GM19463 (cell line): ENCODE results near the gene RIPK4.
"Not testable (repeated sequence)": the region's sequence is repeated elsewhere in the genome, so short reads cannot be mapped to it uniquely, and the experiment has no call there.

Source experiments
- ATAC-seq: cut with Tn5 transposase; IDR thresholded peaks from one replicate; pipeline ENCODE4 v1.9.1; 2021; ENCODE audit warnings: mild to moderate bottlenecking, moderate library complexity; ENCODE audit not compliant: unreplicated experiment

Gene RIPK4

DNA sequence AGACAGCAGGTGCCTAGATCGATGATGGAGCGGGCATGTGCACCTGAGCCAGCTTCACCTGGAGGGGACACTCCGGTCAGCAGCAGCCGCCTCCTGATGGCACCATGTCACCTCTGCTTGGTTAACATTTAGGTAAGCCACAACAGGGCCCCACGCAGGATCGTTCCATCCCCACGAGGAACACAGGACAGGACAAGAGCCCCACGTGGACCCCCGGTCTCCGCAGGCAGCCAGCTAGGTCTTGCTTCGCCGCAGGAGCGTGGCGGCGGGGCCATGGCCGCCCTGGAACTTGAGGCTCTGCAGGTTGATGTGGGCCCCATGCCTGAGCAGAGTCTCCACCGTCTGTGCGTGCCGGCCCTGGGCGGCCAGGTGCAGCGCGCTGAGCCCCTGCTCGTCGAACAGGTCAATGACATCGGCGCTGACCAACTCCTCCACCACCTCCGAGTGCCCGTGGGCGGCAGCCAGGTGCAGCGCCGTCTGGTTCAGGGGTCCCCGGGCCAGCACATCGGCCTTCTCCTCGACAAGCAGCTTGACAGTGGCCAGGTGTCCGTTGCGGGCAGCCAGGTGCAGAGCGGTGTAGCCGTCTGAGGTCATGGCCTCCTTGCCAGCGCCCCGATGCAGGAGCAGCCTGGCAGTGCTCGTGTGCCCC, 26.1 kb downstream of the RIPK4 start:
- ATAC-seq, result no peak

DNA sequence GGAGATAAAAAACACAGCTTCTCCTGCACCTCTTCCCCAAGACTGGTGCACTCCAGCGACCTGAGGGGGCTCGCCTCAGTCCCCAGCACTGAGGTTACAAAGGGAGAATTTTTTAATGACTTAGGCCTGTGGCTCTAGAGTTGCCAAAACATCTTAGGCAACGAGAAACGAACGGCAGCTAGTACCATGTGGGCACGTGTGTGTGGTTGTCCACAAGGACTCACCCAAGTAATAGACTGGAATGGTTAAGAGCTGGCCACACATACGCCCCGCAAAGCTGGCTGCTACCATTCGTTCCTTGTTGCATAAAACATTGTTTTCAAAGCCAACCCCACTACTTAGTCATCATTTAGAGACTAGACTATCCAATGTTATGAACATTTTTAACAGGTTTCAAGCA, 26.9 kb downstream of the RIPK4 start:
- ATAC-seq, result no peak

DNA sequence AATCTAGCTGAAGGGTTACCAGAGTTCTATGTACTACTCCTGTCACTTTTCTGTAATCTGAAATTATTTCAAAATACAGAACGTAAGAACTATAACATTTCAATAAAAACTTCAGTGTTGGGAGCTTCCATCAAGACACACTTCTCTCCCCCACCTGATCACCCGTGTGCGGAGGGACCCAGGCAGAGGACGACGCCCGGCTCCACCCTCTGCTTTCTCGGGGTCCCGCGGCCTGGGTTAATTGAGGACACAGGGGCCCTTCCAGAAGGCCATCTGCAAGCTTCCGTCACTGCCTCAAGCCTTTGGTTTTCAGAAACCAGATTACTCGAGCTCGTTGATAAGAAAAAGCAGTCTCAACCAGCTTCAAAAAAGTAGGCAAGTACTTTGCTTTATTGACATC, 27.8 kb downstream of the RIPK4 start:
- no peak for ATAC-seq

DNA sequence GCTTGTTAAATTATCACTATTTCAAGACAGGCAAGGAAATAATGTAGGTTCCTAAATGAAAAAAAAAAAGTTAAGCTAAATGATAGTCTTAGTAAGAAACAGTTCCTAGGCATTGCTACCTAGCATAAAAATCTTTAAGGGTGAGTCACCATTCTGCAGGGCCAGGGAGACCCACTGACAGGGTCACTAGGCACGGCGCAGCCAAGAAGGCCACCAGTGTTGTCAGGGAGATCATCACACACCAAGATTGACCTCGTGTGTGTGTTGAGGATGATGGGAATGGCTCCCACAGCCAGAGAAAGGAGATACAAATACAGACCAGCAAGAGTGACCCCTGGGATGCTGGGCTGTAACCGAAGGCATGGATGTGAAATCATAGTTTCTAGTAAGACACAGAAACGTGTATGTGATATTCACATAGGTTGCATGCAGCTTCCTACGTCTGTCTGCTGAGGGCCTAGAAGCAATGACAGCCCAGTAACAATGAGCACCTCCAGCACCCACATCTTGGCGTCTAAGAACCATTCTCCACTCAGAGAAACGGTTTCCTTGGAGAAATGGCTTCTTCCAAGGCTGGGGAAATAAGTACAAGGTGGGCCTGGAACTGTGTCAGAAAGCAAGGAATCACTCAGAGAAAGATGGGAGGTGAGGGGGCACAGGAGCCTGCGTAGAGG, 29.1 kb downstream of the RIPK4 start:
- ATAC-seq, result no peak

DNA sequence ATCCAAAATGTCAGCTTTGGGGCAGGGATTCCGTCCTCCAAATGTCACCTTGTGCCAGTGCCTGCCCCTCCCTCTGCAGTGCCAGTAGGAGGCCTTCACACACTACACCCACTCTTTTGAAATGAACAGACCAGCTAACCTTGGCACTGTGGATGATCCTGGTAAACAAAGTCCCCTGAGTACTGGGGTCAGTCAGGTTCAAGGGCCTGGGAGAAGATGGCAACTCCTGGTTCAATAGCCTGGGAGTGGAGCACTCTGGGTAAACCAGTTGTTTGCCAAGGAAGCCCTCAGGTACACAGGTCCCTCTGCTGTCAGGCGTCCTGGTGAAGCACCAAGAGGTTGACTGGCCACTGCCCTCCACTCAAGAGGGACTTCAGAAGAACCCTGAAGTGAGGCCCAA, 30.4 kb downstream of the RIPK4 start:
- no peak for ATAC-seq

DNA sequence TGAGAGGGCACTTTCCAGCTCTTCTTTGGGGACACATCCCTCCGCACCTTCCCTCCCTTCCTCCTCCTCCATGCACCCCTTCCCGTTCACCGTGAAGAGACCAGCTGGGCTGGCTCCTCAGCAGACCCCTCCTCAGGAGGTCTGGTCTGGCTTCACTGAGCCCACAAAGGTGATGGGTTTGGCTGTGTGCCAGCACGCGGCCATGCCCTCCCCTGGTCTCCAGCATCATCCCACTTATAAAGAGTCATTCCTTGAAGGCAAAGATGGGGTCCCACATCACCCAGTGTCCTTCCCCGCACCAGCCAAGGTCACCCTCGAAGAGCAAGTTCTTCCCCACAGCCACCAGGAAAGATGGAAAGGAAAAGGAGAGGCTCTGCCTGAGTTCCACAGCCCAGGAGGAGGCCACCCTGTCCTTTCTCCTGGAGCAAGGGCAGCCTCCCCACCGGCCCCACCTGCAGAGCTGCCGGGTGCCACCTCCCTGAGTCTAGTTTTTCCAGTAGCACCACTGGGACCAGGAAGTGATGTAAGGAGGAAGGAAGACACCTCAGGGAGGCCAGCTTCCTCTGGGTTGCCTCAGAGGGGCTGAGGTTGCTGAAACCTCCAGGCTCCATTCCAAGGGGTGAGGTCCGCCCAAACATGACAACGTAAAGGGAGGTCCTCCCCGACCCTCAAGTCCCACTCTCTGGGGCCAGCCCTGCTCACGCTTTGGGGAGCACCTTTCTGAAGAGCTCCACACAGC, 32.7 kb downstream of the RIPK4 start:
- no peak for ATAC-seq

DNA sequence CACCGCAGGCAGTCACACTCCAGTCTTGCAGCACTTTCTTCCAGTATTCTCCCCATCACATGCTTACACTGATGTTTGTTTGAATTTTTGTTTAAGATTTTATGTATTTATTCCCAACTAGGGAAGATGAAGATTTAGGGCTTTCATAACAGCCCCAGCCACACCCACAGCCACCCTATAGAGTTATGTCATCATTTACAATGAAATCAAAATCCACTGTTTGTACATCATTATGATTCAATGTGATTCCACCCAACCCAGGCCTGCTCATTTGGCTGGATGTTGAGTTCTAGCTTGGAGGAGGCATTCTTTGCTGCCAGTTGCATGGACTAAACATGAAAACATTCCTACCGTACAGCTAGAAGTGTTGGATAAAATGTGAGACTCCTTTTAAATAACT, 35.8 kb downstream of the RIPK4 start:
- no peak for ATAC-seq

DNA sequence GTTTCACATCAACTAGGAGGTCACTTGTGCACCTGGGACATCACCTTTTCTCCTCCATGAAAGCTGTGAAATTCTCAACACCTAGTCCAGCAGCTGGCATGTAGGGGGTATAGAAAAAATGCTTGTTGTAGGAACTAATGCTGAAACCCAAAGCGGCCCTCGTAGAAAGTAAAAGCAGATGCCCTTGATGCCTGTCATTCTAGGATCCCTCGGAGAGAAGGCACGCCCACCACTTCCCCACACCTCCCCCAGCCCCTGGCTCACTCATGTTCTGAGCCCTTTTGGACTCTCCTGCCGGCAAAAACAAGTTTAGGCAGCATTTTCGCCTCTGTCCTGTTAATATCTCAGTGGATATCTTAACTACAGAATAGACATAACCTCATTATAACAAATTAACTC, 36.5 kb downstream of the RIPK4 start:
- no peak for ATAC-seq

DNA sequence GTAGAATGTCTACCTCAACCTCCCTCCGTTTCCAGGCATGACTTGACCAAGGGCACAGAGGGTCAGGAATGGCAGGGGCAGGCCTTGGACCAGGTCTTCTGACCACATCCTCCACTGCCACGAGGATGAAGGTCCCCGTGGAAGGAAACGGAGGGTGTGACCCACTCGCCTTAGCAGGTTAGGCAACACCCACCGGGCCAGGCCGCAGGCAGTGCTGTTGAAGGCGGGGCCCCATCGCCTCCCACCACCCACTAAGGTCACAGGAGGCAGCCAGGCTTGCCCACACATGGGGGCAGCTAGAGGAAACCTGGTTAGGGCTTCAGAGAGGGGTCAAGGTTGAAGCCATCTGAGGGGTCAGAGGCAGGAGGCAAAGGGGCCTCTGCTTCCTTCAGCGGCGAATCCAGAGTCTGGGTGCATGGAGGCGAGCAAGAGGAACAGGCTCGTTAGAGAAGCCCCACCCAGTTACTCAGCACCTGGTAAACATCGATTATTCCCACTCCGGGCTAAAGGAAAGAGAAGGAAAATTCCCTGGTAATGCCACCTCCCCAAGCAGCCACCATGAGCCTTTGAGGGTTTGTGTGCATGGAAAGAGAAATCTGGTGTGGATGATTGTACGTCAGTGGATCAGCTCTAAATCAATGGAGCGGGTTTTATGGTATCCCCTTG, 37.0 kb downstream of the RIPK4 start:
- no peak for ATAC-seq

DNA sequence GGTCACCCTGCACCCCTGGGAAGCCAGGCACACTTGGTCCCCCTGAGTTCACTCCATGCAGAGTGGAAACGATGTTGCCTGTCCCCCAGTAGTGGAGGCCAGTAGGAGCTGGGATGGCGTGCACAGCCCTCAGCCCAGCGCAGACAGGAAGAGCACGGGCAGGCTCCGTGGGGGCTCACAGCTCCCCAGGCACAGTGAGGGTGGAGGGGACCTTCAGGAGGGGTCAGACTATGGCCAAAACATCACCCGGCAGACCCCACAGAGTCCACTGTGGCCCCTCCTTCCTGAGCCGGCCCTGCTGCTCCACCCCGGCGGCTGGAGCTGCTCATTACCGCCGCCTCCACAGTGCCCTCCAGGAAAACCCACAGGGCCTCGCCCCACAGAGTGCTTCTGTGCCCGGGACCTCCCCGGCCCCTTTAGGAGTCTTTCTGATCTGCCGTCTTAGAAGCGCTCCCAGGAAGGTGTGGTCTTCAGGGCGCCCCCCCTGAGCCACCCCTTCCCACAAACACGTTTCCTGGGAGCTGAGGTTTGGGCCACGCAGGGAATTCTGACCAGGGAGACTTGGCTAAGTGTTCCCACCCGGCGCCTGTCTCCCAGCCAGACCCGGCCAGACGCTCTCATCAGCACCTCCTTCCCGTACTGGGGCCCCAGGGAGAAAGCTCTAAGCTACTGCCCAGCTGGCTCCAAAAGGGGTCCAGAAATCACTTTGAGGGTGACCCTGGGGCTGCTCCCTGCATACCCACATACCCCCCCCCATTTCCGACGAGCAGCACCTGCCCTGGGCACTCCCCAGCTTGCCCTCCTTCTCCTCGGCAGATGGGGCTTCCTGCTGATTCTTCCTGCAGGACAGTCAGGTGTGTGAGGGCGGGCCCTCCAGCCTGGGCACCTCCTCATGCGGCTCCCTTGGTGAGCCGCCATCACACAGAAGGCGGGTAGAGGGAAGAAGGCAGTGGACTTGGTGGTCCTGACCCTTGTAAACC, 38.8 kb downstream of the RIPK4 start:
- no peak for ATAC-seq

DNA sequence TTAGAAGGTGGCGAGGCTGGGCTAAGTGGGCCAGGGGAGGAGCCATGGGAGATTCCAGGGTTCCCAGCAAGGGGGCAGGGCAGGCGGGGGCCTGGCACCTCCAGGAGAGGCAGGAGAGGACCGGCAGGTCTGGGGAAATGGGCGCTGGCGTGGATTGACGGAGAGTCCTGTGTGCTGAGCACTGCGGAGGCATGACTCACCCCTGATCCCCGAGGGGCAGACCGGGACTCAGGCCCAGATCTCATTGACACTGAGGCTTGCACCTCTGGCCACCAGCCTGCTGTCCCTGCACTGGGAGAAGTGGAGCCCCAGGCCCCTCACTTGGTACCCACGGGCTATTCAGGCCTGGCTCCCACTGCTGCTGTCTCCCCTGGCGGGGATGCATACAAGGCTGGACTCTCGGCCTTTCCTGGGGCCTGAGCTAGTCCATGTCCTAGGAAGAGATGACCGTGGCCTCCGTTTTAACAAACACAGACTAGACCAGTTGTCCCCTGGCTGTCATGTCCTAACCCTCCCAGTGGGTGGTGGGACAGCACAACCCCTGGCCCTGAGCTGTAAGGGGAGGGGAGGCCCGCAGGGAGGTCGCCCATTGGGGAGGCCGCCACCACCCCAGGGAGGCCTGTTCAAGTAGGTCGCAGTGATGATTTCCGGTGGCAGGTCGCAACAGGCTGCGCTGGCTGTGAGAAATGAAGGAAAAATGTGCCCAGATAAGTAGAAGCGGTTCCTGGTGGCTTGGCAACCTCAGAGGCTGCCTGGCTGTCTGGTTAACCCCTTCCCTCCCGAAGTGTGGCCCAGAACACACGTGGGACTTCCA, 39.7 kb downstream of the RIPK4 start:
- ATAC-seq, result no peak

DNA sequence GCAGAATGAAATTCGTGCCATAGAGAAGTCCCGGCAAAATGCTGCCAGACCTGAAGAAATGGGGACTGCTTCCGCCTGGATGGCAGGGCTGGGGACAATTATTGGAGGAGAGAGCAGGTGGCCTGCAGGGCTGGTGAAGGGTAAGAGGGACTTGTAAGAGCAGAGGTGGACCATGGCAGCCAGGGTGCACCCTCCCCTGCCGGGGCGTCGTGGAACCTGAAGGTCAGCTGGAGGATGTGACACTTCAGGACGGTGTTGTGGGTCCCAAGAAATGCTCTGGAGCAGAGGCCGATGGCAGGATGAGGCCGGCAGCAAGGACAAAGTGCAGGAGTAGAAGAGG, 40.3 kb downstream of the RIPK4 start:
- ATAC-seq, result no peak

DNA sequence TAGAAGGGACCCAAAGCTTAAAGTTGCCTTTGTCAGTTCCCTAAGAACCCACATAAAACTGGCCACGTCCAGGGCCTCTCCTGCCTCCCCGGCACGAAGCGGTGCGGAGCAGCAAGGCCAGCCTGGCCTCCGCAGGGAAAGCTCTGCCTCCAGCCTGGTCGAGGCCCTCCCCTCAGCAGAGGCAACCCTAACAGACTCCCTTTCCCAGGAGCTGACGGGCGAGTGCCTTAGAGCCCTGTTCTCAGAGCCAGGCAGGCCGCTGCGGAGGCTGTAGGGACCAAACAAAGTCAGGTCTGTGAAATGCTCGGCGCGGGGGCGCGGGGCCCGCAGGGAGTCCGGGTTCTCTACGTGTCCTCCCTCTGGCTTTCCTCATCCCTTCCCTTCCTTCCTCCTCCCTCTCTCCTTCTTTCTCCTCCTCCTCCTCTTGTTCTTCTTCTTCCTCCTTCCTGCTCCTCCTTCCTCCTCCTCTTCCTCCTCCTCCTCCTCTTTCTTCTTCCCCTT, 40.7 kb downstream of the RIPK4 start:
- no peak for ATAC-seq

DNA sequence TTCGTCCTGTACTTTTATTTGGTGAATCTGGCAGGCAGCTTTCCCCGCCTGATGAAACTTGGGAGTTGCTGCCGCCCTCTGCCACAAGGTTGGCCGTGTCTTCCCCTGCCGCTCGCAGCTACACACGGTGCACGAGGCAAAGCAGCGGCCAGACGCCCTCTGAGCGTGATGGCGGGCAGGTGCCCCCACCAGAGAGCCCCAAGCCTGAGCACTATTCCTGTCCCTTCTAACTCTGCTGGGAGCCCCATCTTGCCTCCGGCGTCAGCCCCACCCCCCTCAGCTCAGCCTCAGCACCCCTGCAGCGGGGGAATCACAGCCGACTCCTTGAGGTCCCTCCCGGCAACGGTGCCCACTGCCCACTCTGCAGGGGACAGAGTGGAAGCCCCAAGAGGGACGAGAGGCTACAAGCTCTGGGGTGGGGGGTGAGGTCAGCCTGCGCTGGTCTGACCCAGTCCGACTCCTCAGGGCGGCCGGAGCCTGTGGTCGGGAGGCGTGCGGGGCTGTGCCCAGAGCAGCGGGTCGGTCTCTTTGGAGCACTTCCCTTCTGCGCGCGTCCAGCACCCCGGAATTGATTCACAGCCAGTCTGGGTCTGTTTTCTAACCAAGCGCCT, 41.3 kb downstream of the RIPK4 start:
- ATAC-seq, result no peak

DNA sequence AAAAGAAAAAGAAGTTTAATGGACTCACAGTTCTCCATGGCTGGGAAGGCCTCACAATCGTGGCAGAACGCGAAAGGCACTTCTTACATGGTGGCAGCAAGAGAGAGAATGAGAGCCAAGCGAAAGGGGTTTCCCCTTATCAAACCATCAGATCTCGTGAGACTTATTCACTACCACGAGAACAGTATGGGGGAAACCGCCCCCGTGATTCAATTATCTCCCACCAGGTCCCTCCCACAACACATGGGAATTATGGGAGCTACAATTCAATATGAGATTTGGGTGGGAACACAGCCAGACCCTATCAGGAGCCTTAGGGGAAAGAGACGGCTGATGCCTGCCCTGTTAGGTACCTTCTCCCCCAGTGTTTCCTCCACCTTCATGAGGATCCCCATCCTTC, 43.0 kb downstream of the RIPK4 start:
- ATAC-seq, result not testable (repeated sequence)

DNA sequence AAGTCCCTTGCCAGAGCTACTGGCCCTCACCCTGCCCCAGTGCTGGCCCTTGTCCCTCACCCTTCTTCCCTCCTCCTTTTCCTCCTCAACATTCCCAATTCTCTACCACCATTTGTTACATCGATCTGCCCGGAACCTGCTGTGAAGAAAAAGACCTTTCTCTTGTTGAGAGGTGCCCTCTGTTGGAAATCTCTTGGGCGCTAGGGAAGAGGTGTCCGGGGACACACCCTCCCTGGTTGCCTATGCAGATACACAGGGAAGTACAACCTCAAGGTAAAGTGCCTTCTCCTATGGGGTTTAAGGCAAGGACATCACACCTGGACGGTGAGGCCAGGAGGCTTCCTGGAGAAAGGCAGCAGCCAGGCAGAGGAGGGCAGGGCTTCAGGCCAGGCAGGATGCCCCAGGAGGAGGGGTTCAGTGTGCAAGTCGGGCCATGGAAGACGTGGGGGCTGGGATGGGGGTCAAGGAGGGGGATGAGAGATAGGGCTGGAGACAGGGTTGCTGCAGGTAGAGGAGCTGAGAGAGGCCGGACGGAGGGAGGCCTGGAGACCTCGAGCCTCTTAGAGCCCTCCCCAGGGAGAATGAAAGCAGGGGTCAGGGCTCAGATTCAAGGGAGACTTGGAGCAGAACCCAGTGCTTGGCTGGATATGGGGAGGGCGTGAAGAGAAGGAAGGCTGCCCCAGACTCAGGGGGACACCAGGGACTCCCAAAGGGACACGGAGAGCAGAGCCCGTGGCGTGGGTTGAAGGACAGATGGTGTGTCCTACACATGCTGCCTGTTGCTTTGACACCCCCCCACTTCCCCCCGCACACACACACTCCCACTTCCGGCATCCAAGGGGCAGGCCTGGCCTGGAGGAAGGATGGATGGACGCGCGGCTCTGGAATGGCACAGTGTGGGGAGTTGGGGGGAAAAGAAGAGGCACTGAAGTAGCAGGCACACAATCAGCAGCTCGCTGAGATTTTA, 44.5 kb downstream of the RIPK4 start:
- ATAC-seq, result no peak

DNA sequence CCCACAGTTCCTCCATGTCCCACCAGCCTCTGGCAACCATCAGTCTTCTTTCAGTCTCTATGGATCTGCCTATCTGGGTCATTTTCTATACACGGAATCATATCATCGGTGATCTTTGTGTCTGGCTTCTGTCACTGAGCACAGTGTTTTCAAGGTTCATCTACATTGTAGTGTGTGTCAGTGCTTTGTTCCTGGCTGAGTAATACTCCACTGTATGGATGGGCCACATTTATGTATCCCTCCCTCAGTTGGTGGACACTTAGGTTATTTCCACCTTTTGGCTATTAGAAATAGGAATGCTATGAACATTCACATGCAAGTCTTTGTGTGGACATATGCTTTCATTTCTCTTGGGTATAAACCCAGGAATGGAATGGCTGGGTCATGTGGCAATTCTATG, 46.6 kb downstream of the RIPK4 start:
- ATAC-seq, result no peak

DNA sequence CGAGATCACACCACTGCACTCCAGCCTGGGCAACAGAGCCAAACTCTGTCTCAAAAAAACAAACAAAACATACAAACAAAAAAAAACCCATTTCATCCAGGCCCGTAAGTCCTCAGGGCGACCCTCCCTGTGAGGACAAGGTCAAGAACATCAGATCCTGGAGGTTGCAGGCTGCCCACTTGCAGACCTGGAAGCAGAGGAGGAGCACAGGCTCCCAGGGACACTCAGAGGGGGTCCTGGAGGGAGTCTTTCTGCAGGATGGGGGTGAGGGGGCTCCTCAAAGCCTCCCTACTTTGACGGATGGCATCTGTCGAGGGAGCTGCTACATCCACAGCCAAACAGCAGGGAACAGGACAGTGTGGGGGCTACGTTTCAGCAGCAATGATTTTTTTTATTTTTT, 47.2 kb downstream of the RIPK4 start:
- ATAC-seq, result no peak
